Measurements from ENCODE around the gene TNNT2. TPM values are rescaled to one million over a fixed set of nuclear protein-coding genes. Genes with fewer than 3 reads are reported as not detected.

The TNNT2 gene
- total RNA-seq, 4 donors from 2014 or later: 2.0 to 2.4 (median 2.1) TPM; not detected in 1

- no peak for ATAC-seq (ENCODE audit: low FRiP score)
- DNase-seq (ENCODE audit: low spot score): no peak
- TF ChIP-seq CTCF (IDR thresholded peaks at IDR 0.05): no peak
These were observed 49.7 kb downstream of the TNNT2 start for GRCh38 chr1:201327687-201328240.

- no peak for DNase-seq (ENCODE audit: low spot score)
- no peak for TF ChIP-seq CTCF (IDR thresholded peaks at IDR 0.05)
- no peak for ATAC-seq (ENCODE audit: low FRiP score)
These were observed 50.8 kb downstream of the TNNT2 start for GRCh38 chr1:201326710-201327109.

GRCh38 chr1:201325678-201326060 lies 51.8 kb downstream of the TNNT2 start:
- ATAC-seq (ENCODE audit: low FRiP score): no peak
- no peak for TF ChIP-seq CTCF (IDR thresholded peaks at IDR 0.05)
- DNase-seq (ENCODE audit: low spot score): no peak

- TF ChIP-seq CTCF (IDR thresholded peaks at IDR 0.05): no peak
- ATAC-seq (ENCODE audit: low FRiP score) (no peak), DNase-seq (ENCODE audit: low spot score) (no peak)
These were observed 52.4 kb downstream of the TNNT2 start for GRCh38 chr1:201324821-201325677.

GRCh38 chr1:201324306-201324705 lies 53.2 kb downstream of the TNNT2 start:
- ATAC-seq (ENCODE audit: low FRiP score) (peak; percentile 13), DNase-seq (ENCODE audit: low spot score) (no peak)
- no peak for TF ChIP-seq CTCF (IDR thresholded peaks at IDR 0.05)

- no peak for ATAC-seq (ENCODE audit: low FRiP score)
- no peak for DNase-seq (ENCODE audit: low spot score)
- no peak for TF ChIP-seq CTCF (IDR thresholded peaks at IDR 0.05)
These were observed 54.6 kb downstream of the TNNT2 start for GRCh38 chr1:201322653-201323510.
